ENCODE data around the gene NDUFAF5. TPM values are rescaled to one million over a fixed set of nuclear protein-coding genes. Genes with fewer than 3 reads are reported as not detected.

Gene NDUFAF5
- total and polyA plus RNA-seq, 2 of the 8 experiments (the other 6 are each of a cell fraction or from before 2014, with no cell fraction given), result 11.8 to 32.3 TPM

- Histone ChIP-seq H3K4ac (replicated peaks; ENCODE audit: insufficient read length, low read depth, low read length) (no peak overlapping the region), H3K23ac (ENCODE audit: insufficient read length) (no peak overlapping the region), H2BK20ac (ENCODE audit: low read length) (no peak overlapping the region), H2BK5ac (ENCODE audit: low read depth, low read length) (no peak overlapping the region), H4K20me1 (replicated peaks in 1 of 2; ENCODE audit: control insufficient read depth in 1 of 2, insufficient read depth in 2 of 2, low read length in 2 of 2) (no peaks in the 10 kb centered on the region), H3K23me2 (ENCODE audit: low read depth, low read length) (no peaks in the 10 kb centered on the region), H3K9me3 (ENCODE audit: insufficient read depth in 2 of 2, low read depth in 1 of 2, low read length in 1 of 2) (no peaks in the 10 kb centered on the region), H2BK12ac (ENCODE audit: low read depth, low read length) (no peak overlapping the region), H3K79me2 (ENCODE audit: control insufficient read depth in 1 of 2, insufficient read depth in 2 of 2, low read length in 2 of 2) (no peaks in the 10 kb centered on the region), H3K27me3 (replicated peaks in 1 of 4; ENCODE audit: control insufficient read depth in 3 of 4, extremely low read depth in 1 of 4, insufficient read depth in 3 of 4, low read length in 3 of 4) (no peaks in the 10 kb centered on the region), H3K27ac (ENCODE audit: low read depth, low read length) (no peak overlapping the region), H3K9ac (replicated peaks in 1 of 4; ENCODE audit: extremely low read depth in 1 of 4, low read depth in 3 of 4, low read length in 3 of 4) (no peak overlapping the region), H2AFZ (ENCODE audit: low read length) (no peak overlapping the region), H2BK15ac (ENCODE audit: low read length) (no peak overlapping the region), H3K4me3 (ENCODE audit: extremely low read depth in 1 of 4, insufficient read depth in 2 of 4, low read depth in 3 of 4, low read length in 4 of 4) (no peak overlapping the region), H3K14ac (ENCODE audit: insufficient read length) (no peak overlapping the region), H2BK120ac (replicated peaks; ENCODE audit: low read depth, low read length) (no peak overlapping the region), H3K79me1 (ENCODE audit: low read depth, low read length) (no peaks in the 10 kb centered on the region), H2AK5ac (ENCODE audit: low read depth, low read length) (no peak overlapping the region), H4K91ac (replicated peaks; ENCODE audit: insufficient read length, low read length) (no peak overlapping the region), H4K8ac (ENCODE audit: extremely low read depth, insufficient read depth, low read length) (no peak overlapping the region), H3K56ac (replicated peaks; ENCODE audit: insufficient read length, low read depth, low read length) (no peak overlapping the region), H3K4me2 (ENCODE audit: insufficient read depth in 1 of 2, low read depth in 2 of 2, low read length in 2 of 2) (no peak overlapping the region), H3K36me3 (ENCODE audit: control insufficient read depth in 2 of 4, insufficient read depth in 4 of 4, low read length in 3 of 4) (no peaks in the 10 kb centered on the region), H3K4me1 (replicated peaks in 1 of 4; ENCODE audit: control insufficient read depth in 3 of 4, insufficient read depth in 4 of 4, low read length in 3 of 4) (no peaks in the 10 kb centered on the region), H4K5ac (ENCODE audit: insufficient read length, low read depth, low read length) (no peak overlapping the region), H3K18ac (ENCODE audit: extremely low read depth, low read length) (no peak overlapping the region)
- POLR2A ChIA-PET (ENCODE audit: partially characterized antibody), result no interaction called here
- CTCF ChIA-PET (ENCODE audit: partially characterized antibody), result interaction anchor here (0.9 to 1.5 kb wide), 3 partner anchors 12 to 95 kb away, joined by 3 to 4 read pairs (median 3); no protein-coding TSS in a partner anchor
- no peak for DNase-seq (ENCODE audit: low read depth in 1 of 2, low spot score in 2 of 2)
- WGBS, 2 experiments (ENCODE audit: extremely low coverage in 1 of 2, insufficient coverage in 1 of 2, insufficient read length in 1 of 2, insufficient replicate concordance in 2 of 2, low coverage in 1 of 2, low lambda C conversion rate in 2 of 2, missing lambda C conversion rate in 1 of 2), result 83% methylated on average over 7 of the region's 7 CpGs; no CpG with 5 or more reads in 1 of the 2 experiments
- no peak for FAIRE-seq
- TF ChIP-seq RNF2 (IDR thresholded peaks at IDR 0.05; ENCODE audit: borderline replicate concordance, low read depth, low read length, missing control alignments, poor library complexity, severe bottlenecking), result no peak
- TF ChIP-seq BRCA1 (IDR thresholded peaks at IDR 0.05; ENCODE audit: low read depth, low read length), result no peak
- no peak for TF ChIP-seq SIN3A (conservative IDR thresholded peaks at IDR 0.05 in 1 of 2, IDR thresholded peaks at IDR 0.05 in 1 of 2; ENCODE audit: low read depth in 1 of 2, low read length in 2 of 2)
- TF ChIP-seq SRF (IDR thresholded peaks at IDR 0.05; ENCODE audit: low read depth, low read length), result no peak
- TF ChIP-seq SUZ12 (IDR thresholded peaks at IDR 0.05; ENCODE audit: low read length), result no peak
- TF ChIP-seq TBP (IDR thresholded peaks at IDR 0.05; ENCODE audit: low read depth, low read length), result no peak
- TF ChIP-seq GTF2F1 (IDR thresholded peaks at IDR 0.05; ENCODE audit: borderline replicate concordance, low read depth, low read length), result no peak
- no peak for TF ChIP-seq SIX5 (IDR thresholded peaks at IDR 0.05; ENCODE audit: low read depth, low read length)
- no peak for TF ChIP-seq CREB1 (IDR thresholded peaks at IDR 0.05)
- TF ChIP-seq ZNF274 (IDR thresholded peaks at IDR 0.05; ENCODE audit: borderline replicate concordance, extremely low read depth, low read length), result no peak
- no peak for TF ChIP-seq EP300 (IDR thresholded peaks at IDR 0.05; ENCODE audit: borderline replicate concordance in 1 of 2, low read depth in 2 of 2, low read length in 2 of 2)
- no peak for TF ChIP-seq ASH2L (IDR thresholded peaks at IDR 0.05; ENCODE audit: low read length)
- no peak for TF ChIP-seq BACH1 (IDR thresholded peaks at IDR 0.05; ENCODE audit: low read length)
- TF ChIP-seq CTBP2 (IDR thresholded peaks at IDR 0.05; ENCODE audit: borderline replicate concordance, insufficient read depth, insufficient read length, low read length), result no peak
These were observed 73.1 kb downstream of the NDUFAF5 start for GRCh38 chr20:13857961-13858360.
